Placental pericyte (primary cell): ENCODE results near the gene SDCCAG8. TPM values are rescaled to one million over a fixed set of nuclear protein-coding genes. Genes with fewer than 3 reads are reported as not detected.
A peak's percentile ranks its signal among the peaks of the same experiment; 100 is the strongest.

ENCODE experiments used
- small RNA-seq: library from RNA; depleted of rRNA; stranded (forward); fragments of <200 nt; gene quantifications from one replicate; pipeline ENCODE3, GENCODE V24; 2012; ENCODE audit warnings: low replicate concordance
- total RNA-seq: library from RNA; depleted of rRNA; stranded (reverse); fragments of >200 nt; gene quantifications from 2 replicates; pipeline ENCODE4 v1.2.3, GENCODE V29; 2012

SDCCAG8 gene
- total RNA-seq = 52.7 and 60.3 TPM in 2 replicates

DNA sequence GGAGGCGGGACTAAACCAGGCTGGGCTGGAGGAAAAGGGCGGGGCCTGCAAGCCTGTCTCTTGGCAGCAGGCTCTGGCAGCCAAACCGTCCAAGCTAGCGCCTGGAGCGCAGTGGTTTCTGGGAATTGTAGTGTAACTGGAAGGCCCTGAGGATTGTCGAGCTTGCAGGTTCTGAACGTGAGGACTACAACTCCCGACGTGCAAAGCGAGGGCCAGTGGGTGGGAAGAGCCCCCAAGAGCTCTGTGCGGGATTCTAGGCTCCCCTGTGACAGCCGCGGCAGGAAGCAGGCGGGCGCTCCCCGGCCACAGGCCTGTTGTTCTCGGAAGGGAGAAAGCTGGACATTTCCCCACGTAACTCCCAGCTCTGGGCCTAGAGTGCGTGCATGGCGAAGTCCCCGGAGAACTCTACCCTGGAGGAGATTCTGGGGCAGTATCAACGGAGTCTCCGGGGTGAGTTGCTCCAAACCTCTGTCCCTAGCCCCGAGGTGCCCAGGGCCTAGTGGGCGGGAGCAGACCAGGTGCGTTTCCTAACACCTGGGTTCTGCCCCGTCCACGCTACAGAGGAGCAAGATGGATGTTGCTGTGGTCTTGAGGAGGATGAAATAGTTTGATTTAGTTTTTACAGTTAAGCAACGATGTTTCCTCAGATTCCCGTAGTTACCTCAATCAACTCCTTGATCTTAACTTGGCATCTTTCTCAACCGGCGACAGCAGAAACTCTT, at the start of gene SDCCAG8:
Gene SDCCAG8 (plus strand): TSS at position 251 of the 722 bp plus-strand sequence. CDS start 133 bp downstream, at position 384.

DNA sequence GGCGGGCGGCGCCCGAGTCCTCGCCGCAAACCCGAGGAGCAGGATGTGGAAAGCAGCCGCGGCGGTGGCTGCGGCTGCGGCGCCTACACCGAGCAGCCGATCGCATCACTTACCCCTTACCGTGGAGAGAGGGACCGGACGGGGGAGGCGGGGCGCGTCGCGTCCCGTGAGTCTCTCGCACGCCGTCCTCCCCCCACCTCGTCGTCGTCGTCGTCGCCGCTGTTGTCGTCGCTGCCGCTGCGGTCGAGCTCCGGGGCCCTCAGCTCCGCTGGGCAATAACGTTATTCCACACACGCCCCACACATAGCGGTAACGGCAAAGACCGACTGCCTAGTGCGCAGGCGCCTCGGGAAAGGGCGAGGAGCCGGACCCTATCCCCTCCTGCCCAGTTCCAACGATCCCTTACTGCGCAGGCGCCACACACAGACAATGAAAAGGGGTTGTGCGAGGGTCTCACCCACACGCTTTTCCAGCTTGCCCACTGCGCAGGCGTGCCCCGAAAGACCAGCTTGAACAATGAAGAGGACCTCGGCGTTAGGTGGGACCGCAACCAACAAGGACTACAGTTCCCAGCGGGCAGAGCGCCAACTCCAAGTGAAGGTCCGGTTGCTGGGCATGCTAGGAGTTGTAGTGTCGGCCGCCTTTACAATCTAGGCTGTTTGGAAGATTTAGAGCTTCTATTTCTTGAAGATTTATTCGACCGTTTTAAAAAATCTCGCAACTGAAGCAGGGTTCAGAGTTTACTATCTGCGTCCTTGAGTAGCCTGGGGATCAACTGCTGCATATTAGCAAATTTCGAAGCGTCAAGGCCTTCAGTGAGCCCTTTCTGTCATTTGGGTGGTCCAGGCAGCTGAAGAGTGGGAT, 682 bp upstream of the SDCCAG8 start, which contains the start of gene CEP170:
Gene CEP170 (minus strand): TSS at position 355 of the 864 bp plus-strand sequence. CDS start 30,001 bp downstream, outside the sequence.

Small RNA genes within 50 kb of the gene (small RNA-seq; reads per million reads assigned to genes)
- gene MIR4677 = 0.68 reads per million, percentile 30 among the genes with 10 or more reads in this experiment

Other genes starting within 250 kb of the SDCCAG8 start
- gene CEP170, start 760 bp upstream of the SDCCAG8 start, total RNA-seq = 105 and 347 TPM in 2 replicates